Mucosa of stomach (tissue), 1 donor: ENCODE data around the gene MYO1B.
"Not testable (repeated sequence)": the region's sequence is repeated elsewhere in the genome, so short reads cannot be mapped to it uniquely, and the experiment has no call there.

Source experiments
- H3K27me3 ChIP-seq: one replicate; pipeline ENCODE4 v1.7.0; 2013; ENCODE audit warnings: mild to moderate bottlenecking, low read length; ENCODE audit not compliant: control insufficient read depth, insufficient read depth
- H3K36me3 ChIP-seq: one replicate; pipeline ENCODE4 v1.7.0; 2013; ENCODE audit warnings: low read length; ENCODE audit not compliant: control insufficient read depth, insufficient read depth
- H3K4me1 ChIP-seq: one replicate; pipeline ENCODE4 v1.7.0; 2013; ENCODE audit warnings: mild to moderate bottlenecking, low read length; ENCODE audit not compliant: control insufficient read depth, insufficient read depth
- H3K4me3 ChIP-seq: one replicate; pipeline ENCODE4 v1.7.0; 2013; ENCODE audit warnings: low read length
- H3K9ac ChIP-seq: one replicate; pipeline ENCODE4 v1.7.0; 2013; ENCODE audit warnings: mild to moderate bottlenecking, low read length, moderate library complexity
- H3K9me3 ChIP-seq: one replicate; pipeline ENCODE4 v1.7.0; 2013; ENCODE audit warnings: mild to moderate bottlenecking, low read length, moderate library complexity; ENCODE audit not compliant: control insufficient read depth
- donor health status: Pancreatic carcinoma.

The MYO1B gene

DNA sequence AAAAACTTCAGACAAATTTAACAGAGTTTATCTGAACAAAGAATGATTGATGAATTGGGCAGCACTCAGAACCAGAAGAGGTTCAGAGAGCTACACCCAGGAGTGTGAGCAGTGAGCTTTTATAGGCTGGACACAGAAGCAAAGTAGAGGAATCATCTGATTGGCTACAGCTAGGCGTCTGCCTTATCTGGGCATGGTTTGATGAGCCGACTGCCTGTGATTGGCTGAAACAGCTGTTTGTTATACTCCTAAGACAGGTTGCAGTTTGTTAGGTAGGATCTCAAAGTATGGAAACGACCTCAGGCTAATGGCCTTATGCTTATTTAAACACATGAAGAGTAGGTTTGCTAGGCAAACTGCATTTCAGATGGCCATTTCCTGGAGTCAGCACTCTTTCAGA is 188.9 kb downstream of the MYO1B start:
- no peaks in the 10 kb centered on the region for H3K9me3 ChIP-seq
- no peak overlapping the region for H3K9ac ChIP-seq
- no peak overlapping the region for H3K4me3 ChIP-seq
- H3K27me3 ChIP-seq, result no peaks in the 10 kb centered on the region
- H3K4me1 ChIP-seq, result peaks cover 6% of the 10 kb centered on the region
- H3K36me3 ChIP-seq, result no peaks in the 10 kb centered on the region

DNA sequence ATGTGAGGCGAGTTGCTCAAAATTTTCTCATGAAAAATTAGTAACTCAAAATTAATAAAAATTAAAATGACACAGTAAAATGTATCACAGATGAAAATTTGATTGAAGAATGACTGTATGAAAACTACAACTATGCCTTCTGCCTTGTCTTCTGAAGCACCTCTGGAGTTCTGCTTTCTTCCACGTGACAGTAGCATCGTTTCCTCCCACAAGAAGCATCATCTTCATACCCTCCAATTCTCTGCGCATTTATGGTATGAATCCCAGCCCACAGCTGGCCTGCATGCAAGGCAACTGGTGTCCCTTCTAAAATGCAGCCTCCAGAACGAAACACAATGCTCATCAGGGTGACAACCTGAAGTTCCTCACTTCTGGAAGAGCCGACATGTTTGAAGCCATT is 189.9 kb downstream of the MYO1B start:
- Histone ChIP-seq H3K36me3 (no peaks in the 10 kb centered on the region), H3K9me3 (no peaks in the 10 kb centered on the region), H3K9ac (no peak overlapping the region), H3K4me3 (no peak overlapping the region), H3K4me1 (peaks cover 6% of the 10 kb centered on the region), H3K27me3 (no peaks in the 10 kb centered on the region)

DNA sequence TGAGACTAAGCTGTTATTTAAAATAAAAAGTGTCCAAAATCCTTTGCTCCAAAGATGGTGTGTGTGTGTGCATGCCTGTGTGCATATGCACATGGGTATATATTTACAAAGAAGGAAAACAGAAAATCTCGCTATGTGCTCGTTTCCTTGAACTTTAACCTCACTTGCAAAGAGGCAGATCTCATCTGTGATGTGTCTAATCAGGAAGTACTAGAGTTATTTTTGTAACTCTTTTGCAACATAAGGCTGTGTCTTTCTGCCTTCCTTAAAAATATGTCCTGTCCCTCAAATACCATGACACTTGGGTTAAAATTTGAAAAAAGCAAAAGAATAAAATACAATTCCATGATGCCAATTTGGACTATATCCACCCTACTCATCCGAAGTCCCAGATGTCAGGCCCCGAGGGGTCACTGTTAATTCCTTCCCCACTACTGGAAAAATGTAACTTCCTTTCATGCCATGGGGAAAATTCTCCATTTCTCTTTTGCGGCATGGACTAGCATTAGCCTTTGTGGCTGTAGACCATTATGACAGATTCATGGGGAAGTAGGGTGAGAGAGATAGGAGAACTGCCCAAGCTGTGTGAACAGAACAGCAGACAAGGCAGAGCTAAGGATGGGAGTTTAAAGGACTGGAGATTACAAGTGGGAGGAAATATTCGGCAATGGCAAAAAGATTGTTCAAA is 191.3 kb downstream of the MYO1B start:
- no peaks in the 10 kb centered on the region for H3K36me3 ChIP-seq
- no peaks in the 10 kb centered on the region for H3K9me3 ChIP-seq
- no peaks in the 10 kb centered on the region for H3K27me3 ChIP-seq
- H3K9ac ChIP-seq, result no peak overlapping the region
- no peak overlapping the region for H3K4me3 ChIP-seq
- H3K4me1 ChIP-seq, result peaks cover 6% of the 10 kb centered on the region

DNA sequence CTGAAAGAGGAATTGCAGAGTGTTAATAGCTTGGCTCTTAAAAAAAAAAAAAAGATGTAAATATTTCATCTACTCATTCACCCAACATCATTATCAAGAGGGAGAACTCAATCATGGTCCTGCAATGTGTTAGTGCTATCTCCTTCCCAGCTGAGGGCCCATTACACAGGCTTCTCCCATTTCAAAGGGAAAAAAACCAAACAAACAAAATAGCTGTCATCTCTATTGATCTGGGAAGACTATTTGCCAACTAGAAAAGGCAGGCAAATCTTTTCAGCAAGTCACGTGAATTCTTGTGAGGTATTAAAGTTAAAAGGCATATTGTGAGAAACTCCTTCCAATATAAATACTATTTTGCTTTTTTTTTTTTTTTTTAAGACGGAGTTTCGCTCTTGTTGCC is 194.3 kb downstream of the MYO1B start:
- Histone ChIP-seq H3K4me1 (peaks cover 6% of the 10 kb centered on the region), H3K36me3 (no peaks in the 10 kb centered on the region), H3K9ac (no peak overlapping the region), H3K9me3 (no peaks in the 10 kb centered on the region), H3K27me3 (no peaks in the 10 kb centered on the region), H3K4me3 (no peak overlapping the region)

DNA sequence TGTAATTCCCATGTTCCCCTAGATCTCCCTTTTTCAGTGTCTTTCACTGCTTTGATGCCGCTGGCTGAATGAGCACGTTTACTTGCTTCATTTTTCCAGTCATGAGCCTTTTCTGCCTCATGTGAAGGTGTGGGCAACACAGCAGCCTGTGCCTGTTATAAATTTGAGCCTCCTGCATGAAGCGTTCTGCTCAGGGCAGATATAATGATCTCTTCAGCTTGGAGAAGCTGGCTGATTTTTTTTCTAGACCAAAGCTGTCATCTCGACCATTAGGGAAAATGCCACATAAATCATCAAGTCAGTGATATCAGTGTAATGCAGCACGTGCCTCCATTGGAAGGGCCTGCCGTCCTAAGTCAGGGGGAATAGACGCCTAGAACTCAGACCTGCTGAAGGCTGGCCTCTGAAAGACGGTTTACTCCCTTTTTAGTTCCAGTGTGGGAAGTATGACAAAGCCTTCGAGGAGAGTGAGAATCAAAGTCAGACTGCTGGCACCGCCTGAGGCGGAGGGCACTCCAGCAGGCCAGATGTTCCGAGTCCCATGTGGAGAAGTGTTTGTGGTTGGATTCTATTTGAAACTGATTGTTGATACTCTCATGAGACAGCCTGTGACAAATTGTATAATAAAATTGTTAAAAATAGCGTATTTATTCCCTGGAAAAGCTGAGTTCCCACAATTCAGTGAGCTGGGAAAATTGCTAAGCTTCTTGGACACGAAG is 196.5 kb downstream of the MYO1B start:
- no peaks in the 10 kb centered on the region for H3K36me3 ChIP-seq
- H3K27me3 ChIP-seq, result no peaks in the 10 kb centered on the region
- no peaks in the 10 kb centered on the region for H3K9me3 ChIP-seq
- no peak overlapping the region for H3K4me3 ChIP-seq
- peaks cover 1% of the 10 kb centered on the region for H3K4me1 ChIP-seq
- no peak overlapping the region for H3K9ac ChIP-seq

DNA sequence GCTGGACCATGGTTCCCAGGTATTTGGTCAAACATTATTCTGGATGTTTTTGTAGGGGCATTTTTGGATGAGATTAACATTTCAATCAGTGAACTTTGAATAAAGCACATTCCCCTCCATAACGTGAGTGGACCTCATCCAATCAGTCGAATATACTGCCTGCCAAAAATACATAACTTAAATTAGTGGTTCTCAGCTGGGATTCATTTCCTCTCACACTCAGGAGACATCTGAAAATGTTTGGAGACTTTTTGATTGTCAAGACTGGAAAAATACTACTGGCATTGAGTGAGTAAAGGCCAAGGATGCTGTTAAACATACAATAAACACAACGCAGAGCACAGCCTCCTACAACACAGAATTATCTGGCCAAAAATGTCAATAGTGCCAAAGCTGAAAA is 198.2 kb downstream of the MYO1B start:
- Histone ChIP-seq H3K9ac (no peak overlapping the region), H3K4me3 (no peak overlapping the region), H3K27me3 (no peaks in the 10 kb centered on the region), H3K4me1 (peaks cover 6% of the 10 kb centered on the region), H3K36me3 (no peaks in the 10 kb centered on the region), H3K9me3 (no peaks in the 10 kb centered on the region)

DNA sequence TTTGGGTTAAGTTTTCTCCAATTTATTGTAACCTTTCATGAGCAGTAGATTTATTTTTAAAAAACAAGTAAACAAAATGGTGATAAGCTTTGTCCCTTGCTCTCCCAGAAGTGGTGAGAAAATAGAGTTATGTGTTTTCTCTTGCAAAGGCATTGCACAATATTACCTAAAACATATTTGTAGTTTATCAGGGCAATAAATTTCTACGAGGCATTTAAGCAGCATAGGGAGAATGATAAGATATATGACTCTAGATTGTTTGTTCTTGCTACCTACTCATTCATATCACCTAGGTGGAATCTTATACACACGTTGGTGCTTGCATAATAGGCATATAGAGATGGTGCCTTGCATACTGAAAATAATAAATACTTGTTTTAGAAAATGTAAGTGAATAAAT is 201.7 kb downstream of the MYO1B start:
- Histone ChIP-seq H3K9ac (no peak overlapping the region), H3K36me3 (no peaks in the 10 kb centered on the region), H3K4me3 (no peak overlapping the region), H3K27me3 (no peaks in the 10 kb centered on the region), H3K4me1 (peaks cover 6% of the 10 kb centered on the region), H3K9me3 (no peaks in the 10 kb centered on the region)

DNA sequence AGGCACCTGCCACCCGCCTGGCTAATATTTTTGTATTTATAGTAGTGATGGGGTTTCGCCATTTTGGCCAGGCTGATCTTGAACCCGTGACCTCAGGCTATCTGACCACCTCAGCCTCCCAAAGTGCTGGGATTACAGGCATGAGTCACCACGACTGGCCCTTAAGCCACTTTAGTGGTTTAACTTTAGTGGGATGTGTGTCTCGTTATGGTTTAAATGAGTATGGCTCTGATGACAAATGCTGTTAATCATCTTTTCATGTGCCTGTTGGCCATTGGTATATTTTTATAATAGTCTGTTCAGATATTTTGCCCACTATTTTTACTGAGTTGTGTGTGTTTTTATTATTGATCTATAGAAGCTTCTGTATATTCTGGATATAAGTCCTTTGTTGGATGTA is 205.9 kb downstream of the MYO1B start:
- Histone ChIP-seq H3K9me3 (no peaks in the 10 kb centered on the region), H3K36me3 (no peaks in the 10 kb centered on the region), H3K9ac (no peak overlapping the region), H3K4me3 (no peak overlapping the region), H3K4me1 (peaks cover 6% of the 10 kb centered on the region), H3K27me3 (no peaks in the 10 kb centered on the region)

DNA sequence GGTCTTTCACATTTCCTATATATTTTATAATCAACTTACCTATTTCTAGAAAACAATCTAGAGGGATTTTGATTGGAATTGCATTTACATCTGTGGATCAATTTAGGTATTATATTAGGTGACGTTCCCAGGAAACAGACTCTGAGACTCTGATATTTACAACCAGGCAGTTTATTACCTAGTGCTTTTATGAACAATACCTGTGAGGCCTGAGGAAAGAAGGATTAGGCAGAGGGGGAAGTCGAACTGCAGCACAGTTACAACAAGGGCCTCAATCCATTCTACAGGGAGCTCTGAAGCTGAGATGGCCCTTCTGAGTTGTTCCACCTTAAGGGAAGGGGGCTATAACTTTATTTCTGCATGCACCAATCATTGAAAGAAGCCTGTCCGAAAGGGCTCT is 206.9 kb downstream of the MYO1B start:
- H3K9ac ChIP-seq, result no peak overlapping the region
- no peaks in the 10 kb centered on the region for H3K36me3 ChIP-seq
- no peaks in the 10 kb centered on the region for H3K9me3 ChIP-seq
- H3K4me3 ChIP-seq, result no peak overlapping the region
- no peaks in the 10 kb centered on the region for H3K27me3 ChIP-seq
- peaks cover 5% of the 10 kb centered on the region for H3K4me1 ChIP-seq

DNA sequence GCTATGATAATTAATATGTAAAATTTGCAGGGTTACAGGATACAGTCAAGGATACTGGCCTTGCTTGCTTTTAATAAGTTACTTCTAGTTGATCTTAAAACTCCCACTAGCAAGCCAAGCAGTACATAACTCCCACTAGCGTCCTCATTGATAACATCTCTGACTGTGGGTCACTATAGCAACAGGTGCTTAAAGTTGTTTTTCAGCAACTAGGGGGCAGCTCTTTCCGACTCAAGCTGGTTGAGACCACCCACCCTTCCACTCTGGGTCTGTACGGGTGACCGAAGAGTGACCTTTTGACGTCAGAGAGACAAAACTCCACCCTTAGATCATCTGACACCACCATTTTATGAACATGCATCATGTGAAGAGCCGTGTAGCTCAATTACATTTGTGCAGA is 208.6 kb downstream of the MYO1B start:
- no peak overlapping the region for H3K9ac ChIP-seq
- H3K36me3 ChIP-seq, result no peaks in the 10 kb centered on the region

DNA sequence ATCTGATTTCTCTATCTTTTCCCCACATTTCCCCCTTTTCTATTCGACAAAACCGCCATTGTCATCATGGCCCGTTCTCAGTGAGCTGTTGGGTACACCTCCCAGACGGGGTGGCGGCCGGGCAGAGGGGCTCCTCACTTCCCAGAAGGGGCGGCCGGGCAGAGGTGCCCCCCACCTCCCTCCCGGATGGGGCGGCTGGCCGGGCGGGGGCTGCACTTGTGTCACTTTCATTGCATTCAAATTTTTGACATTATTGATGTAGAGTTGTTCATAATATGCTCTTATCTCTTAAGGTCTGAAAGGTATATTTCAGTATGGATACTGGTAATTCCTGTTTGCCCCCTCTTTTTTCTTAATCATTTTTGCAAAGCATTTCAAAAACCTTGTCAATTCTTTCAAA is 211.3 kb downstream of the MYO1B start:
- not testable (repeated sequence) for H3K4me3 ChIP-seq, H3K9ac ChIP-seq, H3K9me3 ChIP-seq, H3K4me1 ChIP-seq, H3K27me3 ChIP-seq, H3K36me3 ChIP-seq

More for the DNA sequence above, 208.6 kb downstream of the MYO1B start:
- Histone ChIP-seq H3K4me1 (no peaks in the 10 kb centered on the region), H3K4me3 (no peak overlapping the region), H3K27me3 (no peaks in the 10 kb centered on the region), H3K9me3 (no peaks in the 10 kb centered on the region)

DNA sequence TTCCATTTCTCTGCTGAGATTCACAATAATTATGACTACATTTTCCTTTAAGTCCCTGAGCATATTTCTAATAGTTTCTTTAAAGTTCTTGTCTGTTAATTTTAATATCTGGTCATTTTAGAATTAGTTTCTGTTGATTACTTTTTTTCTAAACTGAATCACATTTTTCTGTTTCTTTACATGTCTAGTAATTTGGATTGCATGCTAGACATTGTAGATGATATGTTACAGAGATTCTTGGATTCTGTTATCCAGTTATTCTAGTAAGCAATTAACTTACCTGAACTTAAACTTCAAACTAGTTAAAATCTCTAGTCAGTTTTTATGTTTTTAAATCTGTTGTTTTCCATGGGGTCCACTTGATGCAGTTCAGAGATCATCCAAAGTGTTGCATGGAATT is 214.0 kb downstream of the MYO1B start:
- H3K27me3 ChIP-seq, result no peaks in the 10 kb centered on the region
- no peak overlapping the region for H3K9ac ChIP-seq
- no peaks in the 10 kb centered on the region for H3K36me3 ChIP-seq
- H3K4me3 ChIP-seq, result no peak overlapping the region
- H3K4me1 ChIP-seq, result peaks cover 20% of the 10 kb centered on the region
- H3K9me3 ChIP-seq, result no peaks in the 10 kb centered on the region
